DOHH2 (cell line): ENCODE results near the gene CSNK2B.

Experiments
- EZH2phosphoT487 ChIP-seq: fragments of 200-600 bp; sonication (generic); IDR thresholded peaks from 2 replicates; pipeline ENCODE4 v1.6.1; 2017; ENCODE audit warnings: borderline replicate concordance, mild to moderate bottlenecking, antibody characterized with exemption, low read length, moderate library complexity, mixed read lengths
- TF ChIP-seq, protein P1 (sequence below): fragments of 200-600 bp; sonication (generic); IDR thresholded peaks from one replicate; pipeline ENCODE4 v1.5.1; 2014; ENCODE audit warnings: antibody characterized with exemption, mild to moderate bottlenecking, low read depth, low read length; ENCODE audit not compliant: poor library complexity, severe bottlenecking

GRCh38 chr6:31666337-31666965 is 571 bp downstream of the CSNK2B start:
- TF ChIP-seq, protein P1, sequence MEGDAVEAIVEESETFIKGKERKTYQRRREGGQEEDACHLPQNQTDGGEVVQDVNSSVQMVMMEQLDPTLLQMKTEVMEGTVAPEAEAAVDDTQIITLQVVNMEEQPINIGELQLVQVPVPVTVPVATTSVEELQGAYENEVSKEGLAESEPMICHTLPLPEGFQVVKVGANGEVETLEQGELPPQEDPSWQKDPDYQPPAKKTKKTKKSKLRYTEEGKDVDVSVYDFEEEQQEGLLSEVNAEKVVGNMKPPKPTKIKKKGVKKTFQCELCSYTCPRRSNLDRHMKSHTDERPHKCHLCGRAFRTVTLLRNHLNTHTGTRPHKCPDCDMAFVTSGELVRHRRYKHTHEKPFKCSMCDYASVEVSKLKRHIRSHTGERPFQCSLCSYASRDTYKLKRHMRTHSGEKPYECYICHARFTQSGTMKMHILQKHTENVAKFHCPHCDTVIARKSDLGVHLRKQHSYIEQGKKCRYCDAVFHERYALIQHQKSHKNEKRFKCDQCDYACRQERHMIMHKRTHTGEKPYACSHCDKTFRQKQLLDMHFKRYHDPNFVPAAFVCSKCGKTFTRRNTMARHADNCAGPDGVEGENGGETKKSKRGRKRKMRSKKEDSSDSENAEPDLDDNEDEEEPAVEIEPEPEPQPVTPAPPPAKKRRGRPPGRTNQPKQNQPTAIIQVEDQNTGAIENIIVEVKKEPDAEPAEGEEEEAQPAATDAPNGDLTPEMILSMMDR, result no peak
- no peak for TF ChIP-seq EZH2phosphoT487
